NCI-H1092 (cell line): Measurements from ENCODE around the gene SYNDIG1L.

Experiments used
- DNase-seq: peaks from one replicate; lab custom pipeline; 2025; lab: John Stamatoyannopoulos, UW

The SYNDIG1L gene

GRCh38 chr14:74358176-74358829, 67.7 kb downstream of the SYNDIG1L start:
- no peak for DNase-seq

DNA sequence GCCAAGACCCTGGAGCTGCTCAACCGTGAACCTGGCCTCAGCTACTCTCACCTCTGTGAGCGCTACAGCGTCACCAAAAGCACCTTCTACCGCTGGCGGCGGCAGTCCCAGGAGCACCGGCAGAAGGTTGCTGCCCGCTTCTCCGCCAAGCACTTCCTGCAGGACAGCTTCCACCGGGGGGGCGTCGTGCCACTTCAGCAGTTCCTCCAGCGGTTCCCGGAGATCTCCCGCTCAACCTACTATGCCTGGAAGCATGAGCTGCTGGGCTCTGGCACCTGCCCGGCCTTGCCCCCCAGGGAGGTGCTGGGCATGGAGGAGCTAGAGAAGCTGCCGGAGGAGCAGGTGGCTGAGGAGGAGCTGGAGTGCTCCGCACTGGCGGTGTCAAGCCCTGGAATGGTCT, 68.4 kb downstream of the SYNDIG1L start:
- no peak for DNase-seq

GRCh38 chr14:74356892-74357575, 69.0 kb downstream of the SYNDIG1L start:
- DNase-seq: no peak
